ENCODE results near the gene FAM50A. TPM values are rescaled to one million over a fixed set of nuclear protein-coding genes. Genes with fewer than 3 reads are reported as not detected.

The FAM50A gene
- polyA plus RNA-seq, 4 donors: 64.5 to 181 (median 119) TPM

- peak overlapping the region in 2 of 3 donors; percentile 54 to 61 for H3K27ac ChIP-seq (ENCODE audit: low read depth in 1 of 3, low read length in 2 of 3)
Measured at GRCh38 chrX:154458954-154459778, 15.2 kb downstream of the FAM50A start.

GRCh38 chrX:154459832-154460231, 15.9 kb downstream of the FAM50A start:
- Histone ChIP-seq H3K27ac (ENCODE audit: low read depth in 1 of 3, low read length in 2 of 3) (no peak overlapping the region), H3K36me3 (ENCODE audit: control insufficient read depth in 3 of 3, insufficient read depth in 2 of 3, low read depth in 1 of 3, low read length in 3 of 3) (peaks cover 0 to 46% (median 0%) of the 10 kb centered on the region in 3 donors), H3K4me3 (ENCODE audit: low read depth in 1 of 3, low read length in 3 of 3) (peak overlapping the region in 1 of 3 donors; percentile 85), H3K4me1 (ENCODE audit: control insufficient read depth in 3 of 3, insufficient read depth in 2 of 3, low read depth in 1 of 3, low read length in 2 of 3) (peaks cover 0 to 6% (median 0%) of the 10 kb centered on the region in 3 donors), H3K27me3 (ENCODE audit: control insufficient read depth in 3 of 3, insufficient read depth in 3 of 3, low read length in 3 of 3) (no peaks in the 10 kb centered on the region), H3K9me3 (ENCODE audit: control insufficient read depth in 2 of 2, insufficient read depth in 1 of 2, low read depth in 1 of 2, low read length in 1 of 2) (no peaks in the 10 kb centered on the region)
- 53 to 81% (median 80%) methylated on average over 10 to 14 of the region's 14 CpGs for WGBS, 3 donors
- FAIRE-seq (no peak), DNase-seq (no peak)

More at GRCh38 chrX:154458954-154459778, 15.2 kb downstream of the FAM50A start:
- no peaks in the 10 kb centered on the region for H3K9me3 ChIP-seq (ENCODE audit: control insufficient read depth in 2 of 2, insufficient read depth in 1 of 2, low read depth in 1 of 2, low read length in 1 of 2)
- WGBS, 3 donors: 22 to 54% (median 34%) methylated on average over 6 to 15 of the region's 15 CpGs
- H3K36me3 ChIP-seq (ENCODE audit: control insufficient read depth in 3 of 3, insufficient read depth in 2 of 3, low read depth in 1 of 3, low read length in 3 of 3): peaks cover 0 to 39% (median 0%) of the 10 kb centered on the region in 3 donors
- no peaks in the 10 kb centered on the region for H3K27me3 ChIP-seq (ENCODE audit: control insufficient read depth in 3 of 3, insufficient read depth in 3 of 3, low read length in 3 of 3)
- DNase-seq (peak; percentile 46 to 60), FAIRE-seq (no peak)
- peak overlapping the region; percentile 41 to 85 (median 62) for H3K4me3 ChIP-seq (ENCODE audit: low read depth in 1 of 3, low read length in 3 of 3)
- peaks cover 0 to 6% (median 0%) of the 10 kb centered on the region in 3 donors for H3K4me1 ChIP-seq (ENCODE audit: control insufficient read depth in 3 of 3, insufficient read depth in 2 of 3, low read depth in 1 of 3, low read length in 2 of 3)

GRCh38 chrX:154460326-154460725, 16.4 kb downstream of the FAM50A start:
- H3K36me3 ChIP-seq (ENCODE audit: control insufficient read depth in 3 of 3, insufficient read depth in 2 of 3, low read depth in 1 of 3, low read length in 3 of 3): peaks cover 0 to 51% (median 0%) of the 10 kb centered on the region in 3 donors
- no peak overlapping the region for H3K4me3 ChIP-seq (ENCODE audit: low read depth in 1 of 3, low read length in 3 of 3)
- H3K27ac ChIP-seq (ENCODE audit: low read depth in 1 of 3, low read length in 2 of 3): no peak overlapping the region
- H3K9me3 ChIP-seq (ENCODE audit: control insufficient read depth in 2 of 2, insufficient read depth in 1 of 2, low read depth in 1 of 2, low read length in 1 of 2): no peaks in the 10 kb centered on the region
- peaks cover 0 to 6% (median 0%) of the 10 kb centered on the region in 3 donors for H3K4me1 ChIP-seq (ENCODE audit: control insufficient read depth in 3 of 3, insufficient read depth in 2 of 3, low read depth in 1 of 3, low read length in 2 of 3)
- DNase-seq (no peak), FAIRE-seq (no peak)
- 88 to 97% (median 91%) methylated on average over 16 to 26 of the region's 26 CpGs for WGBS, 3 donors
- no peaks in the 10 kb centered on the region for H3K27me3 ChIP-seq (ENCODE audit: control insufficient read depth in 3 of 3, insufficient read depth in 3 of 3, low read length in 3 of 3)

- FAIRE-seq (no peak), DNase-seq (no peak)
- Histone ChIP-seq H3K27ac (ENCODE audit: low read depth in 1 of 3, low read length in 2 of 3) (no peak overlapping the region), H3K36me3 (ENCODE audit: control insufficient read depth in 3 of 3, insufficient read depth in 2 of 3, low read depth in 1 of 3, low read length in 3 of 3) (peaks cover 0 to 70% (median 0%) of the 10 kb centered on the region in 3 donors), H3K4me3 (ENCODE audit: low read depth in 1 of 3, low read length in 3 of 3) (no peak overlapping the region), H3K9me3 (ENCODE audit: control insufficient read depth in 2 of 2, insufficient read depth in 1 of 2, low read depth in 1 of 2, low read length in 1 of 2) (no peaks in the 10 kb centered on the region), H3K27me3 (ENCODE audit: control insufficient read depth in 3 of 3, insufficient read depth in 3 of 3, low read length in 3 of 3) (no peaks in the 10 kb centered on the region), H3K4me1 (ENCODE audit: control insufficient read depth in 3 of 3, insufficient read depth in 2 of 3, low read depth in 1 of 3, low read length in 2 of 3) (peaks cover 0 to 6% (median 0%) of the 10 kb centered on the region in 3 donors)
- WGBS, 3 donors: 80 to 92% (median 87%) methylated on average over 2 to 8 of the region's 8 CpGs
Measured at GRCh38 chrX:154462396-154462795, 18.5 kb downstream of the FAM50A start.

- Histone ChIP-seq H3K4me3 (ENCODE audit: low read depth in 1 of 3, low read length in 3 of 3) (no peak overlapping the region), H3K27ac (ENCODE audit: low read depth in 1 of 3, low read length in 2 of 3) (no peak overlapping the region), H3K4me1 (ENCODE audit: control insufficient read depth in 3 of 3, insufficient read depth in 2 of 3, low read depth in 1 of 3, low read length in 2 of 3) (peaks cover 0 to 6% (median 0%) of the 10 kb centered on the region in 3 donors), H3K9me3 (ENCODE audit: control insufficient read depth in 2 of 2, insufficient read depth in 1 of 2, low read depth in 1 of 2, low read length in 1 of 2) (no peaks in the 10 kb centered on the region), H3K36me3 (ENCODE audit: control insufficient read depth in 3 of 3, insufficient read depth in 2 of 3, low read depth in 1 of 3, low read length in 3 of 3) (peaks cover 0 to 83% (median 0%) of the 10 kb centered on the region in 3 donors), H3K27me3 (ENCODE audit: control insufficient read depth in 3 of 3, insufficient read depth in 3 of 3, low read length in 3 of 3) (no peaks in the 10 kb centered on the region)
- DNase-seq (no peak), FAIRE-seq (no peak)
- WGBS, 3 donors: 91 to 93% (median 93%) methylated on average over 18 to 36 of the region's 36 CpGs
Measured at GRCh38 chrX:154463611-154464220, 19.8 kb downstream of the FAM50A start.

GRCh38 chrX:154464806-154465365, 20.9 kb downstream of the FAM50A start:
- WGBS, 3 donors: 89 to 92% (median 91%) methylated on average over 21 to 28 of the region's 28 CpGs
- H3K36me3 ChIP-seq (ENCODE audit: control insufficient read depth in 3 of 3, insufficient read depth in 2 of 3, low read depth in 1 of 3, low read length in 3 of 3): peaks cover 0 to 95% (median 2%) of the 10 kb centered on the region in 3 donors
- H3K4me3 ChIP-seq (ENCODE audit: low read depth in 1 of 3, low read length in 3 of 3): no peak overlapping the region
- H3K4me1 ChIP-seq (ENCODE audit: control insufficient read depth in 3 of 3, insufficient read depth in 2 of 3, low read depth in 1 of 3, low read length in 2 of 3): no peaks in the 10 kb centered on the region
- no peaks in the 10 kb centered on the region for H3K27me3 ChIP-seq (ENCODE audit: control insufficient read depth in 3 of 3, insufficient read depth in 3 of 3, low read length in 3 of 3)
- H3K9me3 ChIP-seq (ENCODE audit: control insufficient read depth in 2 of 2, insufficient read depth in 1 of 2, low read depth in 1 of 2, low read length in 1 of 2): no peaks in the 10 kb centered on the region
- DNase-seq (no peak), FAIRE-seq (no peak)
- no peak overlapping the region for H3K27ac ChIP-seq (ENCODE audit: low read depth in 1 of 3, low read length in 2 of 3)

- DNase-seq (no peak), FAIRE-seq (no peak)
- Histone ChIP-seq H3K4me3 (ENCODE audit: low read depth in 1 of 3, low read length in 3 of 3) (no peak overlapping the region), H3K36me3 (ENCODE audit: control insufficient read depth in 3 of 3, insufficient read depth in 2 of 3, low read depth in 1 of 3, low read length in 3 of 3) (peaks cover 0 to 97% (median 2%) of the 10 kb centered on the region in 3 donors), H3K9me3 (ENCODE audit: control insufficient read depth in 2 of 2, insufficient read depth in 1 of 2, low read depth in 1 of 2, low read length in 1 of 2) (no peaks in the 10 kb centered on the region), H3K27ac (ENCODE audit: low read depth in 1 of 3, low read length in 2 of 3) (no peak overlapping the region), H3K27me3 (ENCODE audit: control insufficient read depth in 3 of 3, insufficient read depth in 3 of 3, low read length in 3 of 3) (no peaks in the 10 kb centered on the region), H3K4me1 (ENCODE audit: control insufficient read depth in 3 of 3, insufficient read depth in 2 of 3, low read depth in 1 of 3, low read length in 2 of 3) (no peaks in the 10 kb centered on the region)
- WGBS, 3 donors: 91 to 96% (median 96%) methylated on average over 7 to 14 of the region's 14 CpGs
Measured at GRCh38 chrX:154465601-154466000, 21.7 kb downstream of the FAM50A start.

GRCh38 chrX:154466036-154466435, 22.1 kb downstream of the FAM50A start:
- no peaks in the 10 kb centered on the region for H3K9me3 ChIP-seq (ENCODE audit: control insufficient read depth in 2 of 2, insufficient read depth in 1 of 2, low read depth in 1 of 2, low read length in 1 of 2)
- no peak for FAIRE-seq
- no peak for DNase-seq
- no peaks in the 10 kb centered on the region for H3K27me3 ChIP-seq (ENCODE audit: control insufficient read depth in 3 of 3, insufficient read depth in 3 of 3, low read length in 3 of 3)
- no peak overlapping the region for H3K27ac ChIP-seq (ENCODE audit: low read depth in 1 of 3, low read length in 2 of 3)
- H3K4me1 ChIP-seq (ENCODE audit: control insufficient read depth in 3 of 3, insufficient read depth in 2 of 3, low read depth in 1 of 3, low read length in 2 of 3): no peaks in the 10 kb centered on the region
- 93 to 95% (median 95%) methylated on average over 11 to 32 of the region's 32 CpGs for WGBS, 3 donors
- no peak overlapping the region for H3K4me3 ChIP-seq (ENCODE audit: low read depth in 1 of 3, low read length in 3 of 3)
- peaks cover 0 to 97% (median 2%) of the 10 kb centered on the region in 3 donors for H3K36me3 ChIP-seq (ENCODE audit: control insufficient read depth in 3 of 3, insufficient read depth in 2 of 3, low read depth in 1 of 3, low read length in 3 of 3)

Measured in small intestine (tissue), 7 donors.